Cardiac fibroblast (primary cell): ENCODE measurements around the gene UGT1A7.

Source experiments
- DNase-seq, 2 donors: peaks; one replicate each; pipeline versions ENCODE4 v3.0.0 to v3.0.0-alpha.2; 2010; ENCODE audit warnings: low read depth in 2 of 2
- H3K4me3 ChIP-seq, 2 donors: replicated peaks in 1 of 2; 1 replicate in 1 of 2; 2 replicates in 1 of 2; pipeline ENCODE4 v1.5.1; 2011; ENCODE audit warnings: low read depth in 2 of 2, low read length in 2 of 2, mild to moderate bottlenecking in 2 of 2, moderate library complexity in 1 of 2
- CTCF ChIP-seq: IDR thresholded peaks from one replicate; pipeline ENCODE4 v1.5.1; 2011; ENCODE audit warnings: low read depth, mild to moderate bottlenecking, low read length, inconsistent platforms

Gene UGT1A7

GRCh38 chr2:233816771-233817170 lies 135.1 kb downstream of the UGT1A7 start:
- no peak overlapping the region for H3K4me3 ChIP-seq
- TF ChIP-seq CTCF = no peak
- no peak for DNase-seq

- no peak for TF ChIP-seq CTCF
- peak; percentile 23 to 40 for DNase-seq
- no peak overlapping the region for H3K4me3 ChIP-seq
These were observed 135.7 kb downstream of the UGT1A7 start for GRCh38 chr2:233817361-233817911.

- no peak for DNase-seq
- TF ChIP-seq CTCF = no peak
- no peak overlapping the region for H3K4me3 ChIP-seq
These were observed 136.4 kb downstream of the UGT1A7 start for GRCh38 chr2:233817995-233818638.

GRCh38 chr2:233818639-233819621 lies 137.2 kb downstream of the UGT1A7 start:
- no peak for TF ChIP-seq CTCF
- H3K4me3 ChIP-seq = no peak overlapping the region
- DNase-seq = no peak

GRCh38 chr2:233819884-233820773 lies 138.4 kb downstream of the UGT1A7 start:
- DNase-seq = no peak
- no peak for TF ChIP-seq CTCF
- H3K4me3 ChIP-seq = no peak overlapping the region

GRCh38 chr2:233820774-233821105 lies 139.0 kb downstream of the UGT1A7 start:
- TF ChIP-seq CTCF = no peak
- no peak for DNase-seq

More at GRCh38 chr2:233820774-233821105, 139.0 kb downstream of the UGT1A7 start:
- no peak overlapping the region for H3K4me3 ChIP-seq
